ENCODE measurements around the gene ERP29. TPM values are rescaled to one million over a fixed set of nuclear protein-coding genes. Genes with fewer than 3 reads are reported as not detected.

Gene ERP29
- total and polyA plus RNA-seq, 2 of the 13 experiments (the other 11 are each of a cell fraction or from before 2014, with no cell fraction given) = 111 to 147 TPM

DNA sequence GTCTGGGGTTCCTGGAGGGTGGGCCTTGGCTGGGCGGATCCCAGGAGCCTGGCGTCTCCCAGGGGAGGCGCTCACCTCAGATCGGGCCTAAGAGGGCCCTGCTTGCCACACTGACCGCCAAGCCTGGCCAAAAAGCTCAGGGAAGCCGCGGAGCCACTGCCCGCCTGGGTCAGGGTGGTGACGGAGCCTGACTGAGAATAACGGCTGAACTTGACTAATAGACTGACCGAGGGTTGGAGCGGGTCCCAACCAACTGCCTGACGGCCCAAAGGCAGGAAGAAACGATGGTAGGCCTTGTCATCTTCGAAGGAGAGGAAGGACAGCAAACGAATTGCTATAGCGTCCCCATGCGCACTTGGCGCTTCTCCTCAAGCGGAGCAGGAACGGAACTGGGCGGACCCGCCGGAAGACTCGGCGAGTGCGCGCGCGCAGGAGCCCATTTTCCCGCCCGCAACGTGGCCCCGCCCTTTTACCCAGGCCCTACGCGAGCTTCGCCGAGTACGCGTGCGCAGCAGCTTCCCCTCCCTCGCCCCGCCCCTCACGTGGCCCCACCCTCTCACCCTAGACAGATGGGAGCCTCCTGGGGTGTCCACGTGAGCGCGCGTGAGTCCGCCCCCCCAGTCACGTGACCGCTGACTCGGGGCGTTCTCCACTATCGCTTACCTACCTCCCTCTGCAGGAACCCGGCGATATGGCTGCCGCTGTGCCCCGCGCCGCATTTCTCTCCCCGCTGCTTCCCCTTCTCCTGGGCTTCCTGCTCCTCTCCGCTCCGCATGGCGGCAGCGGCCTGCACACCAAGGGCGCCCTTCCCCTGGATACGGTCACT lies at the start of gene ERP29, which contains the start of gene TMEM116 (continued):
- TF ChIP-seq, protein P1, sequence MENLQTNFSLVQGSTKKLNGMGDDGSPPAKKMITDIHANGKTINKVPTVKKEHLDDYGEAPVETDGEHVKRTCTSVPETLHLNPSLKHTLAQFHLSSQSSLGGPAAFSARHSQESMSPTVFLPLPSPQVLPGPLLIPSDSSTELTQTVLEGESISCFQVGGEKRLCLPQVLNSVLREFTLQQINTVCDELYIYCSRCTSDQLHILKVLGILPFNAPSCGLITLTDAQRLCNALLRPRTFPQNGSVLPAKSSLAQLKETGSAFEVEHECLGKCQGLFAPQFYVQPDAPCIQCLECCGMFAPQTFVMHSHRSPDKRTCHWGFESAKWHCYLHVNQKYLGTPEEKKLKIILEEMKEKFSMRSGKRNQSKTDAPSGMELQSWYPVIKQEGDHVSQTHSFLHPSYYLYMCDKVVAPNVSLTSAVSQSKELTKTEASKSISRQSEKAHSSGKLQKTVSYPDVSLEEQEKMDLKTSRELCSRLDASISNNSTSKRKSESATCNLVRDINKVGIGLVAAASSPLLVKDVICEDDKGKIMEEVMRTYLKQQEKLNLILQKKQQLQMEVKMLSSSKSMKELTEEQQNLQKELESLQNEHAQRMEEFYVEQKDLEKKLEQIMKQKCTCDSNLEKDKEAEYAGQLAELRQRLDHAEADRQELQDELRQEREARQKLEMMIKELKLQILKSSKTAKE (CRISPR knock-in tag; IDR thresholded peaks at IDR 0.05; ENCODE audit: borderline replicate concordance) = 0 out of 2 replicates have a peak, but pooled peaks have one; percentile 21
- TF ChIP-seq, protein P2, sequence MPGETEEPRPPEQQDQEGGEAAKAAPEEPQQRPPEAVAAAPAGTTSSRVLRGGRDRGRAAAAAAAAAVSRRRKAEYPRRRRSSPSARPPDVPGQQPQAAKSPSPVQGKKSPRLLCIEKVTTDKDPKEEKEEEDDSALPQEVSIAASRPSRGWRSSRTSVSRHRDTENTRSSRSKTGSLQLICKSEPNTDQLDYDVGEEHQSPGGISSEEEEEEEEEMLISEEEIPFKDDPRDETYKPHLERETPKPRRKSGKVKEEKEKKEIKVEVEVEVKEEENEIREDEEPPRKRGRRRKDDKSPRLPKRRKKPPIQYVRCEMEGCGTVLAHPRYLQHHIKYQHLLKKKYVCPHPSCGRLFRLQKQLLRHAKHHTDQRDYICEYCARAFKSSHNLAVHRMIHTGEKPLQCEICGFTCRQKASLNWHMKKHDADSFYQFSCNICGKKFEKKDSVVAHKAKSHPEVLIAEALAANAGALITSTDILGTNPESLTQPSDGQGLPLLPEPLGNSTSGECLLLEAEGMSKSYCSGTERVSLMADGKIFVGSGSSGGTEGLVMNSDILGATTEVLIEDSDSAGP (CRISPR knock-in tag; IDR thresholded peaks at IDR 0.05; ENCODE audit: borderline replicate concordance) = no peak
- TF ChIP-seq, protein P3, sequence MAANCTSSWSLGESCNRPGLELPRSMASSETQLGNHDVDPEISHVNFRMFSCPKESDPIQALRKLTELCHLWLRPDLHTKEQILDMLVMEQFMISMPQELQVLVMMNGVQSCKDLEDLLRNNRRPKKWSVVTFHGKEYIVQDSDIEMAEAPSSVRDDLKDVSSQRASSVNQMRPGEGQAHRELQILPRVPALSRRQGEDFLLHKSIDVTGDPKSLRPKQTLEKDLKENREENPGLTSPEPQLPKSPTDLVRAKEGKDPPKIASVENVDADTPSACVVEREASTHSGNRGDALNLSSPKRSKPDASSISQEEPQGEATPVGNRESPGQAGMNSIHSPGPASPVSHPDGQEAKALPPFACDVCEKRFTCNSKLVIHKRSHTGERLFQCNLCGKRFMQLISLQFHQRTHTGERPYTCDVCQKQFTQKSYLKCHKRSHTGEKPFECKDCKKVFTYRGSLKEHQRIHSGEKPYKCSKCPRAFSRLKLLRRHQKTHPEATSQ (CRISPR knock-in tag; IDR thresholded peaks at IDR 0.05; ENCODE audit: borderline replicate concordance) = peak; percentile 92
- TF ChIP-seq ZNF629 (CRISPR knock-in tag; conservative IDR thresholded peaks at IDR 0.05) (no peak; the same call in 1 of the 2 replicates), ZNF484 (CRISPR knock-in tag; IDR thresholded peaks at IDR 0.05; ENCODE audit: borderline replicate concordance, low read depth) (no peak; the same call in 1 of the 2 replicates), KMT2A (CRISPR knock-in tag; IDR thresholded peaks at IDR 0.05) (peak; percentile 7), ZNF337 (CRISPR knock-in tag; IDR thresholded peaks at IDR 0.05; ENCODE audit: borderline replicate concordance, low read depth) (peak; percentile 59; the same call in 1 of the 2 replicates), ZSCAN20 (CRISPR knock-in tag; IDR thresholded peaks at IDR 0.05; ENCODE audit: borderline replicate concordance) (no peak; the same call in 1 of the 2 replicates), ZNF660 (CRISPR knock-in tag; IDR thresholded peaks at IDR 0.05; ENCODE audit: borderline replicate concordance, low read depth) (no peak), CEBPG (CRISPR knock-in tag; IDR thresholded peaks at IDR 0.05) (peak; percentile 2; the same call in 1 of the 2 replicates), ONECUT2 (CRISPR knock-in tag; IDR thresholded peaks at IDR 0.05) (no peak), ZNF207 (IDR thresholded peaks at IDR 0.05; ENCODE audit: borderline replicate concordance) (0 out of 2 replicates have a peak, but pooled peaks have one; percentile 72), ZNF501 (CRISPR knock-in tag; IDR thresholded peaks at IDR 0.05) (no peak), SRY (CRISPR knock-in tag; IDR thresholded peaks at IDR 0.05) (peak; percentile 68; the same call in 1 of the 2 replicates), SRSF9 (IDR thresholded peaks at IDR 0.05; ENCODE audit: borderline replicate concordance, insufficient read depth, low read depth, low read length, poor library complexity, severe bottlenecking) (no peak), SMAD9 (CRISPR knock-in tag; IDR thresholded peaks at IDR 0.05) (peak; percentile 90), SIX4 (CRISPR knock-in tag; IDR thresholded peaks at IDR 0.05) (no peak)
- TF ChIP-seq, protein P4, sequence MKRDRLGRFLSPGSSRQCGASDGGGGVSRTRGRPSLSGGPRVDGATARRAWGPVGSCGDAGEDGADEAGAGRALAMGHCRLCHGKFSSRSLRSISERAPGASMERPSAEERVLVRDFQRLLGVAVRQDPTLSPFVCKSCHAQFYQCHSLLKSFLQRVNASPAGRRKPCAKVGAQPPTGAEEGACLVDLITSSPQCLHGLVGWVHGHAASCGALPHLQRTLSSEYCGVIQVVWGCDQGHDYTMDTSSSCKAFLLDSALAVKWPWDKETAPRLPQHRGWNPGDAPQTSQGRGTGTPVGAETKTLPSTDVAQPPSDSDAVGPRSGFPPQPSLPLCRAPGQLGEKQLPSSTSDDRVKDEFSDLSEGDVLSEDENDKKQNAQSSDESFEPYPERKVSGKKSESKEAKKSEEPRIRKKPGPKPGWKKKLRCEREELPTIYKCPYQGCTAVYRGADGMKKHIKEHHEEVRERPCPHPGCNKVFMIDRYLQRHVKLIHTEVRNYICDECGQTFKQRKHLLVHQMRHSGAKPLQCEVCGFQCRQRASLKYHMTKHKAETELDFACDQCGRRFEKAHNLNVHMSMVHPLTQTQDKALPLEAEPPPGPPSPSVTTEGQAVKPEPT (CRISPR knock-in tag; IDR thresholded peaks at IDR 0.05; ENCODE audit: low read depth) = no peak
- TF ChIP-seq, protein P5, sequence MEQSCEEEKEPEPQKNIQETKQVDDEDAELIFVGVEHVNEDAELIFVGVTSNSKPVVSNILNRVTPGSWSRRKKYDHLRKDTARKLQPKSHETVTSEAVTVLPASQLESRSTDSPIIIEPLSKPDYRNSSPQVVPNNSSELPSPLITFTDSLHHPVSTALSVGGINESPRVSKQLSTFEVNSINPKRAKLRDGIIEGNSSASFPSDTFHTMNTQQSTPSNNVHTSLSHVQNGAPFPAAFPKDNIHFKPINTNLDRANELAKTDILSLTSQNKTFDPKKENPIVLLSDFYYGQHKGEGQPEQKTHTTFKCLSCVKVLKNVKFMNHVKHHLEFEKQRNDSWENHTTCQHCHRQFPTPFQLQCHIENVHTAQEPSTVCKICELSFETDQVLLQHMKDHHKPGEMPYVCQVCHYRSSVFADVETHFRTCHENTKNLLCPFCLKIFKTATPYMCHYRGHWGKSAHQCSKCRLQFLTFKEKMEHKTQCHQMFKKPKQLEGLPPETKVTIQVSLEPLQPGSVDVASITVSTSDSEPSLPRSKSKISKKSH (CRISPR knock-in tag; IDR thresholded peaks at IDR 0.05; ENCODE audit: borderline replicate concordance) = peak; percentile 37
